Activated T-cell treated with anti-CD3 and anti-CD28 coated beads, Interleukin-2, amount 50 U/mL, for 72 hours (primary cell): ENCODE results near the gene TCAP. TPM values are rescaled to one million over a fixed set of nuclear protein-coding genes. Genes with fewer than 3 reads are reported as not detected.

Source experiments
- ATAC-seq, 2 donors: fragments of 150-1000 bp; cut with Tn5 transposase; replicated peaks in 1 of 2; 2 replicates each; pipeline ENCODE4 v1.10.0; 2021; ENCODE audit warnings: moderate library complexity in 2 of 2, mild to moderate bottlenecking in 1 of 2
- DNase-seq, 2 donors: peaks; one replicate each; pipeline ENCODE4 v3.0.0; 2021 to 2022; ENCODE audit warnings: mixed read lengths in 1 of 2
- H3K27ac Mint-ChIP-seq: one replicate; pipeline ENCODE4 v1.8.0; 2022; ENCODE audit warnings: mild to moderate bottlenecking, moderate library complexity, mixed read lengths
- H3K27me3 Mint-ChIP-seq: one replicate; pipeline ENCODE4 v1.8.0; 2022; ENCODE audit warnings: low read depth, mixed read lengths
- H3K36me3 Mint-ChIP-seq, 2 donors: one replicate each; pipeline ENCODE4 v1.8.0; 2022; ENCODE audit warnings: mixed read lengths in 2 of 2, mild to moderate bottlenecking in 1 of 2; ENCODE audit not compliant: insufficient read depth in 2 of 2
- H3K4me1 Mint-ChIP-seq: one replicate; pipeline ENCODE4 v1.8.0; 2022; ENCODE audit warnings: low read depth, mixed read lengths
- H3K4me3 Mint-ChIP-seq, 2 donors: one replicate each; pipeline ENCODE4 v1.8.0; 2022; ENCODE audit warnings: mild to moderate bottlenecking in 2 of 2, mixed read lengths in 2 of 2, moderate library complexity in 2 of 2
- H3K9me3 Mint-ChIP-seq, 2 donors: one replicate each; pipeline ENCODE4 v1.8.0; 2022; ENCODE audit warnings: mixed read lengths in 2 of 2
- total RNA-seq, 2 donors: library from RNA; stranded (reverse); gene quantifications; one replicate each; pipeline ENCODE4 v1.2.3, GENCODE V29; 2022

The TCAP gene
- total RNA-seq, 2 donors from 2014 or later: 1.4 to 1.5 TPM

GRCh38 chr17:39660397-39661385 lies 4.5 kb upstream of the TCAP start:
- Mint-ChIP-seq H3K4me3 (no peak overlapping the region), H3K27ac (no peak overlapping the region), H3K27me3 (no peaks in the 10 kb centered on the region), H3K9me3 (no peaks in the 10 kb centered on the region), H3K36me3 (peaks cover 0 to 2% of the 10 kb centered on the region in 2 donors), H3K4me1 (peaks cover 4% of the 10 kb centered on the region)
- DNase-seq: no peak
- ATAC-seq: no peak

GRCh38 chr17:39661744-39662541 lies 3.2 kb upstream of the TCAP start:
- H3K27ac Mint-ChIP-seq: no peak overlapping the region
- no peak overlapping the region for H3K4me3 Mint-ChIP-seq
- peaks cover 4% of the 10 kb centered on the region for H3K27me3 Mint-ChIP-seq
- DNase-seq: no peak
- H3K36me3 Mint-ChIP-seq: peaks cover 0 to under 1% of the 10 kb centered on the region in 2 donors
- no peak for ATAC-seq
- peaks cover 4% of the 10 kb centered on the region for H3K4me1 Mint-ChIP-seq
- no peaks in the 10 kb centered on the region for H3K9me3 Mint-ChIP-seq

- DNase-seq (no peak), ATAC-seq (no peak)
- no peak overlapping the region for H3K27ac Mint-ChIP-seq
- peaks cover 5% of the 10 kb centered on the region for H3K27me3 Mint-ChIP-seq
- H3K4me3 Mint-ChIP-seq: no peak overlapping the region
- H3K4me1 Mint-ChIP-seq: peaks cover 4% of the 10 kb centered on the region
- H3K9me3 Mint-ChIP-seq: no peaks in the 10 kb centered on the region
- H3K36me3 Mint-ChIP-seq: no peaks in the 10 kb centered on the region
Measured at GRCh38 chr17:39662551-39663339, 2.4 kb upstream of the TCAP start.

DNA sequence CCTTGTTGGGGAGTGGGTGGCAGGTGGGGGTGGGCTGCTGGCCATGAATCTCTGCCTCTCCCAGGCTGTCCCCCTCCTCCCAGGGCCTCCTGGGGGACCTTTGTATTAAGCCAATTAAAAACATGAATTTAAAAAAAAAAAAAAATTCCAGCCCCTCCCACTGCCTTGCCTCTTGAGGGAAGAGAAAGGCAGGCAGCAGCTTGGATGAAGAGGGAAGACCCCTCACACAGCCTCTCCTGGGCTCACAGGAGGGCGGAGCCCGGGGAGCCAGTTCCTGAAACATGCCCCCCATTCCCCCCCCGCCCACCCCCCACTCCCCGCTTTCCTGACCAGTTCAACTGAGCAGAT lies 1.8 kb upstream of the TCAP start:
- H3K4me1 Mint-ChIP-seq: peaks cover 5% of the 10 kb centered on the region
- H3K27me3 Mint-ChIP-seq: peaks cover 7% of the 10 kb centered on the region
- ATAC-seq: no peak
- no peaks in the 10 kb centered on the region for H3K9me3 Mint-ChIP-seq
- no peaks in the 10 kb centered on the region for H3K36me3 Mint-ChIP-seq
- no peak overlapping the region for H3K4me3 Mint-ChIP-seq
- no peak overlapping the region for H3K27ac Mint-ChIP-seq
- no peak for DNase-seq

DNA sequence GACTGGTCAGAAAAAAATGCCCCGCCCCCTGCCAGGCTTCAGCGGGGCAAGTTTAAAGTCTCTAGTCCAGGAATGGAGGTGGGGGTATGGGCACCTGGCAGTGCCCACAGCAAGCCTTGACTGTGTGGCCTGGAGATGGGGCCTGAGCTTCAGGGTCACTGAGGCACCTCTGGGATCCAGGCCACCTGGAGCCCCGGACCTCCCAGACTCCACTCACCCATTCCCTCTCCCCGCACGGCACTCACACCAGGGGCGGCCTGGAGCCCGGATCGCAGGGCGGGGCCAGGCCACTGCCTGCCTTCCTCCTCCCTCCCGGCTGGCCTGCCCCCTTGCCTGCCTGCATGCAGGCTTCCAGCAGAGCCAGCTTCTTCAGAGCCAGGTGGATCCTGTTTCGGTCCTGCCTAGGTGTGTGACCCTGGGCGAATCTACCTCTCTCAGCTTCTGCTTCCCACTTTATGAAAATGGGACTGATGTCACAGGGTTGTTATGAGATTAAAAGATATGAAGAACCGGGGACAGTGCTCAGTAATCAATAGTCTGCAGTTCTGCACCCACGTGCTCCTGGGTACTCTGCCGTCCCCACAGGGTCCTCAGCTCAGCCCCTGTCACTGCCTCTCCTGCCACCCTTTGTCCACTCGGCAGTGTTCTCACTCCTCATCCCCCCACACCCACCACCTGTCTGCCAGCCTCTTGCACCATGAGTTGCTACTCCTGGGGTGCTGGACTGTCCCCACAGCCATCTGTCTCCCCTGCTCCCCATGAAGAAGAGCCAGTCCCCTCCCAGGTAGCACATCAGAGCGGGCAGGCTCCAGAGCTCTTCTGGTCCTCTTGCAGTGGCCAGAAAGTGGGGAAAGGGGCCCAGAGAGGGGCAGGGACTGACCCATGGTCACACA lies 1.2 kb upstream of the TCAP start:
- no peak overlapping the region for H3K4me3 Mint-ChIP-seq
- no peak for DNase-seq
- H3K4me1 Mint-ChIP-seq: peaks cover 10% of the 10 kb centered on the region
- H3K36me3 Mint-ChIP-seq: no peaks in the 10 kb centered on the region
- no peaks in the 10 kb centered on the region for H3K9me3 Mint-ChIP-seq
- ATAC-seq: no peak
- peaks cover 13% of the 10 kb centered on the region for H3K27me3 Mint-ChIP-seq
- H3K27ac Mint-ChIP-seq: no peak overlapping the region

- Mint-ChIP-seq H3K27ac (no peak overlapping the region), H3K4me1 (peaks cover 5% of the 10 kb centered on the region), H3K9me3 (no peaks in the 10 kb centered on the region), H3K36me3 (no peaks in the 10 kb centered on the region), H3K4me3 (no peak overlapping the region), H3K27me3 (peaks cover 19% of the 10 kb centered on the region)
- DNase-seq: no peak
- no peak for ATAC-seq
Measured at GRCh38 chr17:39665642-39666224, 584 bp downstream of the TCAP start.

- ATAC-seq (no peak), DNase-seq (no peak)
- H3K9me3 Mint-ChIP-seq: no peaks in the 10 kb centered on the region
- no peak overlapping the region for H3K4me3 Mint-ChIP-seq
- H3K36me3 Mint-ChIP-seq: no peaks in the 10 kb centered on the region
- H3K27me3 Mint-ChIP-seq: peaks cover 19% of the 10 kb centered on the region
- peaks cover 5% of the 10 kb centered on the region for H3K4me1 Mint-ChIP-seq
- no peak overlapping the region for H3K27ac Mint-ChIP-seq
Measured at GRCh38 chr17:39666231-39666600, 1.1 kb downstream of the TCAP start.

DNA sequence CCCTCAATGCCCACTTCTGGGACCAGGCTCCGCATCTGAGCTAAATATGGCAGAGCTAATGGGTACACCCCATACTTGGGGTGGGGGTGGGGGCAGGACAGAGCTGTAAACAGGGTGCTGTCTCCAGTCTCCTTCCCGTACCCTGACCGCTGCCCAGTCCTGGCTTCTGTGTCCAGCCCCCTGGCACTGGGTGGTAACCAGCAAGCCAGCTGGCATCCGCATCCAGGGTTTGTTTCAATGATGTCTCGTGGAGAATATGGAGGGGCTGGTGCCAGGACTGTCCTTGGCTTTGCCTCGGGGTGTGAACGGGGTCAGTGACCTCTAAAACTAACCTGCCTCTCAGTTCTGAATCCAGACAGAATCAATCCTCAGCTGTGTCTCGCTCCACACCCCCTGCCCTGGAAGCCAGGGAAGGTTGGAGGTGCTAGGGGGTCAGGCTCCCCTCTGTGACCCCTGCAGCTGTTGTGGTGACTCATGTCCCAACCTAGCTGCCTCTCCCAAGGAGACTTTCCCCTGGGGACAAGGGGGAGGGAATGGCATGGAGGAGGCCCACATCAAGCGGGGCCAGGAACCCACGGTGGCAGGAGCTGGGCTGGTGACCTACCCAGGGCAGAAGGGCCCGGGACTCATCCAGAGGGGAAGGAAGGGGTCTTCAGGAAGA lies 1.6 kb downstream of the TCAP start:
- H3K27me3 Mint-ChIP-seq: peaks cover 19% of the 10 kb centered on the region
- H3K4me1 Mint-ChIP-seq: peaks cover 5% of the 10 kb centered on the region
- H3K27ac Mint-ChIP-seq: no peak overlapping the region
- H3K4me3 Mint-ChIP-seq: peak overlapping the region; percentile 51 to 57
- no peaks in the 10 kb centered on the region for H3K9me3 Mint-ChIP-seq
- no peak for ATAC-seq
- no peaks in the 10 kb centered on the region for H3K36me3 Mint-ChIP-seq
- DNase-seq: no peak

DNA sequence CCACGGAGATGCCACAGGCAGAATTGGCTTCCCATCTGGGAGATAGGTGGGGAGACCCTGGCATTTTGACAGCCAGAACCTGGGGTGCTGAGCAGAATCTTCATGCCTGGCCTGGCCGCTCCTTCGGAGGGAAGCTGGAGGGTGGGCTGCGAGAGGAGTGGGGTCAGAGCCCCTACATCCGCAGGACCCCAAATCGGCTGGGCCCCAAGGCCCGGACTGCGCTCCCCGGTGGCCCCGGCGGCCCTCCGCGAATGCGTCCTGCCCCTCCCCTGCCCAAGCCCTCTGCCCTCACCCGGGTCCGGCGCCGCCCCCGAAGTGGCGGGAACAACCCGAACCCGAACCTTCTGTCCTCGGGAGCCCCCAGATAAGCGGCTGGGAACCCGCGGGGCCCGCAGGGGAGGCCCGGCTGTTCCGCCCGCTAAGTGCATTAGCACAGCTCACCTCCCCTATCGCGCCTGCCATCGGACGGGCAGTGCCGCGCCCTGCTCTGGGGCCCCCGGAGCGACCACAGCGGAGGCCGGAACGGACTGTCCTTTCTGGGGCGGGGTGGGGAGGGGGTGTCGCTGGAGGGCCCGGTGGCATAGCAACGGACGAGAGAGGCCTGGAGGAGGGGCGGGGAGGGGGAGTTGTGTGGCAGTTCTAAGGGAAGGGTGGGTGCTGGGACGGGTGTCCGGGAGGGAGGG lies 2.3 kb downstream of the TCAP start:
- H3K9me3 Mint-ChIP-seq: no peaks in the 10 kb centered on the region
- no peak overlapping the region for H3K27ac Mint-ChIP-seq
- H3K4me1 Mint-ChIP-seq: peaks cover 5% of the 10 kb centered on the region
- no peak for ATAC-seq
- no peaks in the 10 kb centered on the region for H3K36me3 Mint-ChIP-seq
- peak in 1 of 2 donors; percentile 30 for DNase-seq
- H3K27me3 Mint-ChIP-seq: peaks cover 19% of the 10 kb centered on the region
- peak overlapping the region; percentile 64 to 77 for H3K4me3 Mint-ChIP-seq

GRCh38 chr17:39667945-39668924 lies 3.1 kb downstream of the TCAP start, which contains the start of gene PNMT:
TSS of gene PNMT (plus strand) at chr17:39668453. CDS start at chr17:39668476, 23 bp downstream.
- Mint-ChIP-seq H3K4me1 (peaks cover 5% of the 10 kb centered on the region), H3K27me3 (peaks cover 19% of the 10 kb centered on the region), H3K27ac (peak within 1 kb of the TSS; percentile 62), H3K4me3 (peak within 1 kb of the TSS; percentile 64 to 77), H3K36me3 (no peaks in the 10 kb centered on the region), H3K9me3 (no peaks in the 10 kb centered on the region)
- peak; percentile 83 to 85 for DNase-seq
- peak; percentile 79 to 82 for ATAC-seq
